HepG2 (cell line): ENCODE results near the gene RASIP1. TPM values are rescaled to one million over a fixed set of nuclear protein-coding genes. Genes with fewer than 3 reads are reported as not detected.

Experiments
- AHR ChIP-seq: IDR thresholded peaks from 2 replicates; pipeline ENCODE4 v1.6.1; 2018; ENCODE audit warnings: missing genetic modification reagents, missing compliant biosample characterization
- ELF1 ChIP-seq: sonication (generic); formaldehyde crosslinking; IDR thresholded peaks from 2 replicates; pipeline ENCODE4 v1.4.0; 2020; ENCODE audit warnings: missing genetic modification reagents
- GATA4 ChIP-seq: sonication (generic); IDR thresholded peaks from 2 replicates; pipeline ENCODE4 v1.6.1; 2016; ENCODE audit warnings: antibody characterized with exemption, low read depth, borderline replicate concordance
- GATAD1 ChIP-seq: IDR thresholded peaks from 2 replicates; pipeline ENCODE4 v1.6.1; 2016; ENCODE audit warnings: missing genetic modification reagents, missing compliant biosample characterization
- GLI4 ChIP-seq: sonication (generic); formaldehyde crosslinking; IDR thresholded peaks from 2 replicates; pipeline ENCODE4 v1.5.1; 2020; ENCODE audit warnings: missing genetic modification reagents, mild to moderate bottlenecking, moderate library complexity, borderline replicate concordance
- HBP1 ChIP-seq: IDR thresholded peaks from 2 replicates; pipeline ENCODE4 v1.6.1; 2016; ENCODE audit warnings: low read depth, control low read depth
- HMG20B ChIP-seq: conservative IDR thresholded peaks from 2 replicates; pipeline ENCODE4 v1.6.1; 2016; ENCODE audit warnings: missing genetic modification reagents, missing compliant biosample characterization
- HNRNPLL ChIP-seq: fragments of 200-400 bp; formaldehyde crosslinking; IDR thresholded peaks from 2 replicates; pipeline ENCODE4 v1.6.1; 2017; ENCODE audit warnings: mild to moderate bottlenecking, low read depth, low read length; ENCODE audit not compliant: poor library complexity, severe bottlenecking
- HOXA5 ChIP-seq: sonication (generic); formaldehyde crosslinking; IDR thresholded peaks from 2 replicates; pipeline ENCODE4 v1.4.0; 2020; ENCODE audit warnings: missing genetic modification reagents
- MYC ChIP-seq: sonication (generic); formaldehyde crosslinking; IDR thresholded peaks from 2 replicates; pipeline ENCODE4 v1.9.0; 2021; ENCODE audit warnings: missing genetic modification reagents, borderline replicate concordance
- NFE2L2 ChIP-seq: fragments of 150-350 bp; IDR thresholded peaks from 2 replicates; pipeline ENCODE4 v1.6.1; 2014; ENCODE audit warnings: low read length
- NR2C2 ChIP-seq: sonication (generic); formaldehyde crosslinking; IDR thresholded peaks from 2 replicates; pipeline ENCODE4 v1.4.0; 2020; ENCODE audit warnings: missing genetic modification reagents, mild to moderate bottlenecking, moderate library complexity, borderline replicate concordance
- POLR2A ChIP-seq, 2 experiments: IDR thresholded peaks; 2 replicates each; pipeline ENCODE4 v1.6.1; 2011; ENCODE audit warnings: low read depth in 2 of 2, low read length in 2 of 2, mild to moderate bottlenecking in 1 of 2, moderate library complexity in 1 of 2; ENCODE audit not compliant: insufficient read depth in 1 of 2
- RBFOX2 ChIP-seq: fragments of 200-400 bp; formaldehyde crosslinking; IDR thresholded peaks from 2 replicates; pipeline ENCODE4 v1.6.1; 2017; ENCODE audit warnings: low read depth, mild to moderate bottlenecking, low read length
- RBM39 ChIP-seq: fragments of 200-400 bp; formaldehyde crosslinking; IDR thresholded peaks from one replicate; pipeline ENCODE4 v1.6.1; 2018; ENCODE audit warnings: antibody characterized with exemption, mild to moderate bottlenecking, low read depth, low read length; ENCODE audit not compliant: poor library complexity, severe bottlenecking
- SP4 ChIP-seq: sonication (generic); formaldehyde crosslinking; IDR thresholded peaks from 2 replicates; pipeline ENCODE4 v1.8.1; 2023; ENCODE audit warnings: mild to moderate bottlenecking, missing genetic modification reagents
- ZNF331 ChIP-seq: sonication (generic); formaldehyde crosslinking; IDR thresholded peaks from 2 replicates; pipeline ENCODE4 v1.4.0; 2020; ENCODE audit warnings: missing genetic modification reagents
- ZNF33B ChIP-seq: sonication (generic); formaldehyde crosslinking; IDR thresholded peaks from 2 replicates; pipeline ENCODE4 v1.5.1; 2020; ENCODE audit warnings: mild to moderate bottlenecking, missing genetic modification reagents
- ZNF350 ChIP-seq: sonication (generic); formaldehyde crosslinking; IDR thresholded peaks from 2 replicates; pipeline ENCODE4 v1.4.0; 2020; ENCODE audit warnings: mild to moderate bottlenecking, low read depth, missing genetic modification reagents, borderline replicate concordance
- ZNF816 ChIP-seq: sonication (generic); formaldehyde crosslinking; IDR thresholded peaks from 2 replicates; pipeline ENCODE4 v1.8.0; 2022; ENCODE audit warnings: missing genetic modification reagents, mild to moderate bottlenecking, borderline replicate concordance
- ZSCAN25 ChIP-seq: sonication (generic); formaldehyde crosslinking; IDR thresholded peaks from 2 replicates; pipeline ENCODE4 v1.8.0; 2022; ENCODE audit warnings: mild to moderate bottlenecking, missing genetic modification reagents
- polyA plus RNA-seq, 8 experiments: library from polyadenylated mRNA; depleted of rRNA in 3 of 8; stranded (reverse) in 7 of 8; unstranded in 1 of 8; fragments of >200 nt; fragmentation: Illumina TruSeq in 4 of 8; extraction: Trizol in 4 of 8; gene quantifications; 2 replicates each; pipeline versions ENCODE4 v1.2.1 to v1.2.3, GENCODE V29; 2011 to 2016; ENCODE audit warnings: low read depth in 4 of 8, missing spikeins in 1 of 8, mixed read lengths in 1 of 8; ENCODE audit not compliant: insufficient read depth in 1 of 8
- total RNA-seq, 5 experiments: library from RNA; depleted of rRNA; stranded (reverse); fragments of >200 nt; fragmentation: Illumina TruSeq; extraction: Trizol; gene quantifications; 2 replicates each; pipeline ENCODE4 v1.2.3, GENCODE V29; 2016; ENCODE audit warnings: low read depth in 1 of 5
- TF ChIP-seq, protein P1 (sequence below): sonication (generic); formaldehyde crosslinking; IDR thresholded peaks from 2 replicates; pipeline ENCODE4 v1.9.0; 2021; ENCODE audit warnings: missing genetic modification reagents, borderline replicate concordance
- TF ChIP-seq, protein P2 (sequence below): sonication (generic); formaldehyde crosslinking; IDR thresholded peaks from 2 replicates; pipeline ENCODE4 v1.5.1; 2020; ENCODE audit warnings: mild to moderate bottlenecking, missing genetic modification reagents, moderate library complexity

RASIP1 gene
- total and polyA plus RNA-seq, 2 of the 13 experiments (the other 11 are each of a cell fraction or from before 2014, with no cell fraction given): 0.44 to 0.58 TPM

DNA sequence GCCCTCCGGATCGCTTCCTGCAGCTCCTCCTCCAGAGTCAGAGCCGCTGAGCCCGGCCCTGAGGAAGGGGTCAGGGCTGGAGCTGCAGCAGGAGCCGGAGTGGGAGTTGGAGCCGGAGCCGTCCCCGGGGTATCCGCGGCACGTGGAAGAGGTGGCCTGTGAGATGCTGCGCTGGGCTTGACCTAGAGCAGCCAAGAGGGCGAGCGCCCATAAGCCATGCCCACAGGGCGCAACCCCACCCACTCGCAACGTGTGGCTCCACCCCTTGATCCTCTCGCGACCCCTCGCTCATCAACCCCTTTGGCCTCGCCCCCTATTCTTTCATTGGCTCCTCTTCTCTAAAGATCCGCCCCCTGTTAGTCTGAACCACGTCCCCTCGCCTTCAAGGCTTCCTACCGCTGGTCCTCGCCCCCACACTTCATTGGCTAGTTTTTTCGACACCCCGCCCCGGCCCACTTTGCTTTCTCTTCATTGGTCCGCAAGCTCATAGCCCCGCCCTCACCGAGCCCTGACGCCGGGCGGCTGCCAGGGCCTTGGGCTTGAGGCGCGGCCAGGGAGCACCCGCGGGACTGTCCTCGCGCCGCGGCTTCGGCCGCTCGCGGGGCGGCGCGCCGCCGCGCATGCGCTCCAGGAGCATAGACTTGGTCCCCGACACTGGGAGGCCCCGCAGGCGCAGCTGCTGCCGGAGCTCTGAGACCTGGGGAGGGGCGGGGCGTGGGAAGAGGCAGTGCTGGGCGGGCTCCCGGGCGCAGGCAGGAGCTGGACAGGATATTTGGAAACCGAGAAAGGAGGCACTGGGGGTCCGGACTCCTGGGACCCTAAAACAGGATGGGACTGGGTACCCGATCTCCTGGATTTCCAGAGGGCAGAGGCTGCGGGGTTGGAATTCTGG, 26.3 kb downstream of the RASIP1 start (continued):
- peak in 1 of 2 experiments; percentile 80; a peak in 3 of 4 replicates for TF ChIP-seq POLR2A (IDR thresholded peaks at IDR 0.05; ENCODE audit: insufficient read depth in 1 of 2, low read depth in 2 of 2, low read length in 2 of 2)
- TF ChIP-seq ZNF33B (CRISPR knock-in tag): peak; percentile 44; the same call in 1 of the 2 replicates
- TF ChIP-seq, protein P1, sequence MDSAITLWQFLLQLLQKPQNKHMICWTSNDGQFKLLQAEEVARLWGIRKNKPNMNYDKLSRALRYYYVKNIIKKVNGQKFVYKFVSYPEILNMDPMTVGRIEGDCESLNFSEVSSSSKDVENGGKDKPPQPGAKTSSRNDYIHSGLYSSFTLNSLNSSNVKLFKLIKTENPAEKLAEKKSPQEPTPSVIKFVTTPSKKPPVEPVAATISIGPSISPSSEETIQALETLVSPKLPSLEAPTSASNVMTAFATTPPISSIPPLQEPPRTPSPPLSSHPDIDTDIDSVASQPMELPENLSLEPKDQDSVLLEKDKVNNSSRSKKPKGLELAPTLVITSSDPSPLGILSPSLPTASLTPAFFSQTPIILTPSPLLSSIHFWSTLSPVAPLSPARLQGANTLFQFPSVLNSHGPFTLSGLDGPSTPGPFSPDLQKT (CRISPR knock-in tag): no peak
- TF ChIP-seq ZNF331: 0 out of 2 replicates have a peak, but pooled peaks have one; percentile 10
- no peak for TF ChIP-seq ZNF350 (CRISPR knock-in tag)
- peak; percentile 19; the same call in 1 of the 2 replicates for TF ChIP-seq MYC (CRISPR knock-in tag)
- no peak for TF ChIP-seq GATA4
- TF ChIP-seq ELF1: 0 out of 2 replicates have a peak, but pooled peaks have one; percentile 37
- 0 out of 2 replicates have a peak, but pooled peaks have one; percentile 6 for TF ChIP-seq HBP1 (CRISPR knock-in tag)
- TF ChIP-seq NFE2L2: no peak
- peak; percentile 76; the same call in 1 of the 2 replicates for TF ChIP-seq NR2C2 (CRISPR knock-in tag)
- peak; percentile 50 for TF ChIP-seq HNRNPLL
- peak; percentile 98 for TF ChIP-seq SP4 (CRISPR knock-in tag)
- TF ChIP-seq ZNF816 (CRISPR knock-in tag): 0 out of 2 replicates have a peak, but pooled peaks have one; percentile 11
- peak; percentile 65; the same call in 1 of the 2 replicates for TF ChIP-seq ZSCAN25 (CRISPR knock-in tag)
- no peak for TF ChIP-seq HMG20B (CRISPR knock-in tag)
- TF ChIP-seq RBFOX2: peak; percentile 75
- TF ChIP-seq RBM39: peak; percentile 28
- 0 out of 2 replicates have a peak, but pooled peaks have one; percentile 15 for TF ChIP-seq HOXA5 (CRISPR knock-in tag)
- TF ChIP-seq, protein P2, sequence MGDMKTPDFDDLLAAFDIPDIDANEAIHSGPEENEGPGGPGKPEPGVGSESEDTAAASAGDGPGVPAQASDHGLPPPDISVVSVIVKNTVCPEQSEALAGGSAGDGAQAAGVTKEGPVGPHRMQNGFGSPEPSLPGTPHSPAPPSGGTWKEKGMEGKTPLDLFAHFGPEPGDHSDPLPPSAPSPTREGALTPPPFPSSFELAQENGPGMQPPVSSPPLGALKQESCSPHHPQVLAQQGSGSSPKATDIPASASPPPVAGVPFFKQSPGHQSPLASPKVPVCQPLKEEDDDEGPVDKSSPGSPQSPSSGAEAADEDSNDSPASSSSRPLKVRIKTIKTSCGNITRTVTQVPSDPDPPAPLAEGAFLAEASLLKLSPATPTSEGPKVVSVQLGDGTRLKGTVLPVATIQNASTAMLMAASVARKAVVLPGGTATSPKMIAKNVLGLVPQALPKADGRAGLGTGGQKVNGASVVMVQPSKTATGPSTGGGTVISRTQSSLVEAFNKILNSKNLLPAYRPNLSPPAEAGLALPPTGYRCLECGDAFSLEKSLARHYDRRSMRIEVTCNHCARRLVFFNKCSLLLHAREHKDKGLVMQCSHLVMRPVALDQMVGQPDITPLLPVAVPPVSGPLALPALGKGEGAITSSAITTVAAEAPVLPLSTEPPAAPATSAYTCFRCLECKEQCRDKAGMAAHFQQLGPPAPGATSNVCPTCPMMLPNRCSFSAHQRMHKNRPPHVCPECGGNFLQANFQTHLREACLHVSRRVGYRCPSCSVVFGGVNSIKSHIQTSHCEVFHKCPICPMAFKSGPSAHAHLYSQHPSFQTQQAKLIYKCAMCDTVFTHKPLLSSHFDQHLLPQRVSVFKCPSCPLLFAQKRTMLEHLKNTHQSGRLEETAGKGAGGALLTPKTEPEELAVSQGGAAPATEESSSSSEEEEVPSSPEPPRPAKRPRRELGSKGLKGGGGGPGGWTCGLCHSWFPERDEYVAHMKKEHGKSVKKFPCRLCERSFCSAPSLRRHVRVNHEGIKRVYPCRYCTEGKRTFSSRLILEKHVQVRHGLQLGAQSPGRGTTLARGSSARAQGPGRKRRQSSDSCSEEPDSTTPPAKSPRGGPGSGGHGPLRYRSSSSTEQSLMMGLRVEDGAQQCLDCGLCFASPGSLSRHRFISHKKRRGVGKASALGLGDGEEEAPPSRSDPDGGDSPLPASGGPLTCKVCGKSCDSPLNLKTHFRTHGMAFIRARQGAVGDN (CRISPR knock-in tag): peak; percentile 72
- peak; percentile 44; the same call in 1 of the 2 replicates for TF ChIP-seq GLI4 (CRISPR knock-in tag)
- peak; percentile 47; the same call in 1 of the 2 replicates for TF ChIP-seq GATAD1 (CRISPR knock-in tag)
- peak; percentile 65; the same call in 1 of the 2 replicates for TF ChIP-seq AHR (CRISPR knock-in tag)
